HG03175 (cell line): ENCODE data around the gene GREB1.

Experiments
- ATAC-seq: cut with Tn5 transposase; IDR thresholded peaks from one replicate; pipeline ENCODE4 v1.9.1; 2021; ENCODE audit warnings: mild to moderate bottlenecking, moderate library complexity; ENCODE audit not compliant: unreplicated experiment

The GREB1 gene

GRCh38 chr2:11578986-11579774 is 45.3 kb downstream of the GREB1 start:
- no peak for ATAC-seq

GRCh38 chr2:11579867-11580659 is 46.2 kb downstream of the GREB1 start:
- no peak for ATAC-seq

GRCh38 chr2:11580697-11581096 is 46.9 kb downstream of the GREB1 start:
- ATAC-seq = no peak

- ATAC-seq = no peak
Measured at GRCh38 chr2:11581124-11581796, 47.4 kb downstream of the GREB1 start.

GRCh38 chr2:11581797-11582611 is 48.2 kb downstream of the GREB1 start:
- no peak for ATAC-seq

- ATAC-seq = no peak
Measured at GRCh38 chr2:11582612-11582861, 48.7 kb downstream of the GREB1 start.

GRCh38 chr2:11582862-11583752 is 49.3 kb downstream of the GREB1 start:
- peak; percentile 57 for ATAC-seq

- ATAC-seq = peak; percentile 68
Measured at GRCh38 chr2:11583840-11584524, 50.1 kb downstream of the GREB1 start.

- ATAC-seq = no peak
Measured at GRCh38 chr2:11584525-11585056, 50.7 kb downstream of the GREB1 start.

GRCh38 chr2:11585071-11585470 is 51.2 kb downstream of the GREB1 start:
- ATAC-seq = no peak

GRCh38 chr2:11588228-11589110 is 54.6 kb downstream of the GREB1 start:
- no peak for ATAC-seq

GRCh38 chr2:11589316-11589940 is 55.6 kb downstream of the GREB1 start:
- ATAC-seq = no peak

GRCh38 chr2:11590193-11590592 is 56.3 kb downstream of the GREB1 start:
- ATAC-seq = no peak

GRCh38 chr2:11591091-11591490 is 57.2 kb downstream of the GREB1 start:
- no peak for ATAC-seq

GRCh38 chr2:11592671-11593574 is 59.1 kb downstream of the GREB1 start:
- ATAC-seq = no peak

GRCh38 chr2:11596801-11597200 is 63.0 kb downstream of the GREB1 start:
- ATAC-seq = no peak
